ENCODE results near the gene GIGYF1.

Gene GIGYF1

DNA sequence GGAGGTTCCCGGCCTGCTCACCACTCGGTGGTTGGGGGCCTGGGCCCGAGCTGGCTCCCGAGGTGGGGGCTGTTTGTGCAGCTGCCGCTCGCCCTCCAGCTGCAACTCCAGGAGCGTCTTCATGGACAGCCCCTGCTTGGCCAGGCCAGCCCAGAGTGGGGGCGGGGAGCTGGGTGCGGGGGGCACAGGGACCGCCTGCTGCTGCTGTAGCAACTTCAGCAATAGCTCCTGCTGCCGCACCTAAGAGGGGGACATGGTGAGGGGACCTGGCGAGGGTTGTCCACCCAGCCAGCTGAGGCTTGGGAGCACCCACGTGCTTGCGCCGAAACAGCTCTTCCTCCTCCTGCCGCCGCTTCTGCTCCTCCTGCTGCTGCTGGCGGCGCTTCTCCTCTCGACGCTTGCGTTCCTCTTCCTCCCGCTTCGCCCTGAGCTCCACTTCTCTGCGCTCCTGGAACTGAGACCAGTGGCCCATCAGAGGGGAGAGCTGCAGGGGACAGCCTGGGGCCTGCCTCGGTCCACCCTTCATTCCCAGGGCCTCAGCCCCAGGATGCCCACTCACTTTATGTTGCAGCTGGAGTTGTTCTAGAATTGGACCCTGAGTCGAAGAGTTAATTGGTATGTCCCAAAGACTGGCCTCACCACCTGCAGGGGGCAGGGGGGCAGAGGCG, 10.9 kb downstream of the GIGYF1 start:
- TF ChIP-seq EZH2 (optimal IDR thresholded peaks at IDR 0.05; ENCODE audit: low read depth, low read length): no peak
- TF ChIP-seq EZH2phosphoT487 (IDR thresholded peaks at IDR 0.05; ENCODE audit: low read length): no peak
- no peak for TF ChIP-seq CTCF (IDR thresholded peaks at IDR 0.05; ENCODE audit: low read length)
- Histone ChIP-seq H3K9me3 (replicated peaks; ENCODE audit: insufficient read depth, low read length) (no peaks in the 10 kb centered on the region), H3K4me3 (ENCODE audit: low read length) (no peak overlapping the region), H4K20me1 (ENCODE audit: insufficient read depth, low read length) (no peaks in the 10 kb centered on the region), H3K4me2 (ENCODE audit: low read depth, low read length) (no peak overlapping the region), H3K36me3 (replicated peaks; ENCODE audit: insufficient read depth, low read length) (0 out of 2 replicates have a peak, but pooled peaks cover 3% of the 10 kb centered on the region), H3F3A (ENCODE audit: insufficient read depth, low read length) (peaks cover 8% of the 10 kb centered on the region; the same call in 1 of the 2 replicates), H3K4me1 (ENCODE audit: low read length) (no peaks in the 10 kb centered on the region), H3K27me3 (replicated peaks; ENCODE audit: insufficient read depth, low read length) (no peaks in the 10 kb centered on the region), H3K9ac (ENCODE audit: low read length) (no peak overlapping the region), H2AFZ (ENCODE audit: low read length) (no peak overlapping the region), H3K79me2 (ENCODE audit: low read length) (peaks cover 4% of the 10 kb centered on the region), H3K27ac (ENCODE audit: low read length) (no peak overlapping the region), H3K9me2 (replicated peaks; ENCODE audit: insufficient read depth, low read length) (no peaks in the 10 kb centered on the region)
- no peak for DNase-seq

GRCh38 chr7:100682228-100682741, 11.8 kb downstream of the GIGYF1 start:
- Histone ChIP-seq H3K4me1 (ENCODE audit: low read length) (no peaks in the 10 kb centered on the region), H3F3A (ENCODE audit: insufficient read depth, low read length) (peaks cover 8% of the 10 kb centered on the region; the same call in 1 of the 2 replicates), H3K79me2 (ENCODE audit: low read length) (peaks cover 12% of the 10 kb centered on the region), H2AFZ (ENCODE audit: low read length) (no peak overlapping the region), H4K20me1 (ENCODE audit: insufficient read depth, low read length) (no peaks in the 10 kb centered on the region), H3K9me3 (replicated peaks; ENCODE audit: insufficient read depth, low read length) (no peaks in the 10 kb centered on the region), H3K27me3 (replicated peaks; ENCODE audit: insufficient read depth, low read length) (no peaks in the 10 kb centered on the region), H3K4me3 (ENCODE audit: low read length) (no peak overlapping the region), H3K36me3 (replicated peaks; ENCODE audit: insufficient read depth, low read length) (no peaks in the 10 kb centered on the region), H3K9ac (ENCODE audit: low read length) (no peak overlapping the region), H3K4me2 (ENCODE audit: low read depth, low read length) (no peak overlapping the region), H3K27ac (ENCODE audit: low read length) (no peak overlapping the region), H3K9me2 (replicated peaks; ENCODE audit: insufficient read depth, low read length) (no peaks in the 10 kb centered on the region)
- TF ChIP-seq CTCF (IDR thresholded peaks at IDR 0.05; ENCODE audit: low read length) (no peak), EZH2 (optimal IDR thresholded peaks at IDR 0.05; ENCODE audit: low read depth, low read length) (no peak), EZH2phosphoT487 (IDR thresholded peaks at IDR 0.05; ENCODE audit: low read length) (no peak)
- no peak for DNase-seq

- no peaks in the 10 kb centered on the region for H3K4me1 ChIP-seq (ENCODE audit: low read length)
- TF ChIP-seq CTCF (IDR thresholded peaks at IDR 0.05; ENCODE audit: low read length): no peak
- no peak for TF ChIP-seq EZH2 (optimal IDR thresholded peaks at IDR 0.05; ENCODE audit: low read depth, low read length)
- no peak for TF ChIP-seq EZH2phosphoT487 (IDR thresholded peaks at IDR 0.05; ENCODE audit: low read length)
- no peak overlapping the region for H3K27ac ChIP-seq (ENCODE audit: low read length)
- H3K9me2 ChIP-seq (replicated peaks; ENCODE audit: insufficient read depth, low read length): no peaks in the 10 kb centered on the region
- no peak overlapping the region for H3K4me3 ChIP-seq (ENCODE audit: low read length)
- DNase-seq: no peak
- H4K20me1 ChIP-seq (ENCODE audit: insufficient read depth, low read length): no peaks in the 10 kb centered on the region
- no peaks in the 10 kb centered on the region for H3K36me3 ChIP-seq (replicated peaks; ENCODE audit: insufficient read depth, low read length)
- H3K9me3 ChIP-seq (replicated peaks; ENCODE audit: insufficient read depth, low read length): no peaks in the 10 kb centered on the region
- H3K9ac ChIP-seq (ENCODE audit: low read length): no peak overlapping the region
- H3K27me3 ChIP-seq (replicated peaks; ENCODE audit: insufficient read depth, low read length): no peaks in the 10 kb centered on the region
- no peak overlapping the region for H2AFZ ChIP-seq (ENCODE audit: low read length)
- peaks cover 18% of the 10 kb centered on the region for H3K79me2 ChIP-seq (ENCODE audit: low read length)
- peaks cover 8% of the 10 kb centered on the region; the same call in 1 of the 2 replicates for H3F3A ChIP-seq (ENCODE audit: insufficient read depth, low read length)
- no peak overlapping the region for H3K4me2 ChIP-seq (ENCODE audit: low read depth, low read length)
Measured at GRCh38 chr7:100681491-100682227, 12.4 kb downstream of the GIGYF1 start.

Data from MM.1S (cell line).